Effector CD8-positive, alpha-beta T cell (primary cell): ENCODE measurements around the gene MYO18B.

ENCODE experiments used
- DNase-seq: peaks from one replicate; lab custom pipeline; 2025; lab: John Stamatoyannopoulos, UW

Gene MYO18B

DNA sequence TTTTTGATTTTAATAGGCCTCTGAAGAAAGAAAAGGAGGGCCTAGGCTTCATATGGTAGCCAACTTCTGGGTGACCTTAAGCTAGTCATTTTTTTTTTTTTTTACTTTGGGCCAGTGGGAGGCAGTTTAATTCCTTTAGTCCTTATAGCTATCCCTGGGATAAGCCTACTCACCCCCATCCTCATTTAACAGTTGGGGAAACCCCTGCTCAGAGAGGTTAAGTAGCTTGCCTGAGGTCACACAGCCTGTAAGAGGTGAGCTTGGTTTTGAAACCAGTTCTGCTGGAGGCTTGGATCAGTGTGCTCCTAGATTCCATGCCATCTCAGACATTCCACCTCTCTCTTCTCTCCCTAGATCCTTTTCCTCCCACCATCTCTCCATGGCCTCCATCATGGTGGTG lies 86.4 kb downstream of the MYO18B start:
- DNase-seq, result no peak

DNA sequence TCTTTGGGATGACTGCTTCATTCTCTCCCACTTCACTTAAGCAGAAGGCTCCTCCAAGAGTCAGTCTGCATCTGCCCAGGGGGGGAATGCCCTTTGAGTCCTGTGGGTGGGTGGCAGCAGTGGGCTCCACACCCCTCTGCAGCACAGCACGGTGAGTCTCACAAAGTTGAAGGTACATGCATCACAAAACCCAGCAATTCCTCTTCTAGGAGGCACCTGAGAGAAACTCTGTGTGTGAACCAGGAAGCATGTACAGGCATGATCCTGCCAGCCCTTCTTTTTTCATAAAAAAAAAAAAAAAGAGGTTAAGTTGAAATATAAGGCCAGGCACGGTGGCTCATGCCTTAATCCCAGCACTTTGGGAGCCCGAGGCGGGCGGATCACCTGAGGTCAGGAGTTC lies 87.2 kb downstream of the MYO18B start:
- no peak for DNase-seq

DNA sequence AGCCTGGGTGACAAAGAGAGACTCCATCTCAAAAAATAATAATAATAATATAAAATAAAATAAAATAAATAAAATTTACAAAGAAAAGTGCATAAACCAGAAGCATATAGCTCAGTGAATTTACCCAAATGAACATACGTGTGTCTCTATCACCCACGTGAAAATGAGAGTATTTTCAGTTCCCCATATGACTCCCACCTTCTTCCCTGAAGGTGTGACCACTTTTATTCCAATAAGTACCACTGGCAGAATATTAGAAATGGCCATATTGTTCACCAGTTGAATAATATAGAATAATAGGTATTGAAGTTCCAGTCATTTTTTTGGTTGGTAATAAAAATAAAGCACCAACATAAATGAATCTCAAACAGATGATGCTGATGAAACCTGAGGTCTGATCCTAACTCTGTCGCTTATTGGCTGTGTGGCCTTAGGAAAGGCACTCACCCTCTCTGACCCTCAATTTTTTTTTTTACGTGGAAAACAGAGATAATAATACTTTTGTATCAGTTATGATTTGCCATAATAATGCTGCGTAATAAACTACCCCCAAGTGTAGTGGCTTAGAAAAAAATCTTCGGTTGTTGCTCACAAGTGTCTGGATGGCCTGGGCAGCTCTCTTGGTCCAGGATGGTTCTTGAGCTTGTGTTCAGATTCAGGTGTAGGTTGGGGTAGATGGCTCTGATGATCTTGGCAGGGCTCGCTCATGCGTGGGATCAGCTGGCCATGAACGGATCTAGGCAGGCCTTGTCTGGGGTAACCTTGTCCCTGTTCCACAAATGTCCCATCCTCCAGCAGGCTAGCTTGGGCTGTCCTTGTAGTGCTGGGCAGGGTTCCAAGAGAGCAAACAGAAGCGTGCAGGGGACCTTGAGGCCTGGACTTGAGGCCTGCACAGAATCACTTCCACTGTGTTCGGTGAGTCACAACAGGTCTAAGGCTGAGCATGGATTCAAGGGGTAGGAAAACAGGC lies 88.1 kb downstream of the MYO18B start:
- DNase-seq, result no peak

DNA sequence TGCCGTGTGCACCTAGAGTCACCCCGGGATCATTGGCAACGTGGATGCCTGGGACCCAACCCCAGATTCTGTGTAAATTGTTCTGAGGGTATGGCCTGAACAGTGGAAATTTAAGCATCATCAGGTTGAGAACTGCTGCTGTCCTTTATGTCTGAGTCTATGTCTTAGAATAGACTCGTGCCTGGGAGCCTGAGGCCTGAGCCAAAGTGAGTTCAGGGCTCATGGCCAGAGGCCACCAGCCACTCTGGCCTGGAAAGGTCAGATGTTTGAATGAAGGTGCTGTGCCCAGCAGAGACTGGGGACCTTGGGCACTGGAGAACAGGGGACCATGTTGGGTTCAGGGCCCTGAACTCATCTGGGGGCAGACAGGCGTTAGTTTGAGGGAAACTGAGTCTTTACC lies 91.1 kb downstream of the MYO18B start:
- DNase-seq, result no peak

DNA sequence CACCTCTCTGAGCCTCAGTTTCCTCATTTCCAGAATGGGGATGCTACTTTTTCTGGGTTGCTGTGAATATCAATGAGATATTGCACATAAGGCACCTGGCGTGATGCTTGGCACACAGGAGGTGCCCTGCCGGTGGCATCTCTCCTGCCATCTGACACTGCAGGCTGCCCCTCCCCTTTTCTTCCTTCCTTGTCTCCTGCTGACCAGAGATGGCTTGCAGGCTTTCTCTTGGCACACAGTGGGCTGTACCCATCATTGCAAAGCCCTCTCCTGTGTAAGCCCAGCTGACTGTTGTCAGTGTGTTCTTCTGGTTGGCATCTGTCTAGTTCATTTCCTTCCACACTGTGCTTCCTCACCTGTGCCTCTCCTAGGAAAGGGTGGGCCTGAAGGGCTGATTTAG lies 91.7 kb downstream of the MYO18B start:
- no peak for DNase-seq

DNA sequence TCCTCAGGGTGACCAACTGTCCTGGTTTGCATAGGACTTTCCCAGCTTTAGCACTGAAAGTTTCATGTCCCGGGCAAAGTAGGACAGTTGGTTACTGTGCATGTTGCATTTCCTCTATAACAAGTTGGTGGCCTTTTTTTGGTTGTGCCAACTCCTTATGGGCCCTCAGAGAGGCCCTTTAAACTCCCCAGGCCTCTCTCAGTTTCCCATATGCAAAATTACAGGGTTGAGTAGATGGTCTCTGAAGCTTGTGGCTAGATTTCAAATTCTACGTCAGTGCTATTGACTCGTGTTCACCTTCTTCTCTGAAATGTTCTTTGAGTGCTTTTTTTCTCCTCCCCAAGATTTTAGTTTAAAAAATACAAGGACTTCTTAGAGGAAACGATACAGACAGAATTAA lies 92.5 kb downstream of the MYO18B start:
- no peak for DNase-seq

DNA sequence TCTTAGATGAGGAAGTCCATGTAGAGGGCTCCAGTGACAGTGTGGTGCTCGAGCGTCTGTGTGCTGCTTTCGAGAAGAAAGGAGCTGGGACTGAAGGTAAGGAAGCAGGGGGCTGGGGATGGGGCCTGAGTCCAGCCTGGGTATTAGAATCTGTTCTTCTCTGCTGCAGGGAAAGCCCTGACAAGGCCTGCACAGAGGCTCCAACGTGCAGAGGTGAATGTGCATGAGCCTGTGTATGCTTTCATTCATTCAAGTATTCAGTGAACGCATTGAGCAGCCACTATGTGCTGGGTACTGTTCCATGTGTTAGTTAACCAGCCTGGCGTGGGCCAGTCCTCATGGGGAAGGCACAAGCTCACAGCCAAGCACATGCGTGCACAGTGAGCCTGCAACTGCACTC lies 93.4 kb downstream of the MYO18B start:
- no peak for DNase-seq

DNA sequence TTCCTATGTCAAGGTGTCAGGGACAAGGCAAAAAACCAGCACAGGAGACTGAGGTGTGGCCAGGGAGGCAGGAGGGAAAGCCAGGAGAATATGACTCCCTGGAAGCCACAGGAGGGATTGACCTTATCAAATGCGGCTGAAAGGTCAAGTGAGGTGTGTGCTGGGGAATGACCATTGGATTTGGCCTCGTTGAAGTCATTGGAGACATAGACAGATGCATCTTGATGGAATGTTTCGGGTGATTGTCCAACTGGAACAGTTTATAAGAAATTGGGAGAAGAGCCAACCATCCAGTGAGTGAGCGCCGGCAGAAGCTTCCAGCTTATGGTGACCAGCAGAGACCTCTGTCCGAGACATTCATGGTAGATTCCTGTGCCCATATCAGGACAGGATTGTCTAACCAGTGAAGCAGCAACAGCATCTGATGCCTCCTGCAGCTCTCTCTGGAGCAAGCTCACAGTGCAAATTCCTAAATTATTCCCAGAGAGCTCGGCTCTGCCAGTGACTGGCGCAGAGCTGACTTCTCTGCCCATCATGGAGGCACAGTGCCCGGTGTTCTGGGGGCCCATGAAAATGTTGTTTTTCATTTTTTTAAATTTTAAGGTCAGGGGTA lies 95.4 kb downstream of the MYO18B start:
- DNase-seq, result no peak

DNA sequence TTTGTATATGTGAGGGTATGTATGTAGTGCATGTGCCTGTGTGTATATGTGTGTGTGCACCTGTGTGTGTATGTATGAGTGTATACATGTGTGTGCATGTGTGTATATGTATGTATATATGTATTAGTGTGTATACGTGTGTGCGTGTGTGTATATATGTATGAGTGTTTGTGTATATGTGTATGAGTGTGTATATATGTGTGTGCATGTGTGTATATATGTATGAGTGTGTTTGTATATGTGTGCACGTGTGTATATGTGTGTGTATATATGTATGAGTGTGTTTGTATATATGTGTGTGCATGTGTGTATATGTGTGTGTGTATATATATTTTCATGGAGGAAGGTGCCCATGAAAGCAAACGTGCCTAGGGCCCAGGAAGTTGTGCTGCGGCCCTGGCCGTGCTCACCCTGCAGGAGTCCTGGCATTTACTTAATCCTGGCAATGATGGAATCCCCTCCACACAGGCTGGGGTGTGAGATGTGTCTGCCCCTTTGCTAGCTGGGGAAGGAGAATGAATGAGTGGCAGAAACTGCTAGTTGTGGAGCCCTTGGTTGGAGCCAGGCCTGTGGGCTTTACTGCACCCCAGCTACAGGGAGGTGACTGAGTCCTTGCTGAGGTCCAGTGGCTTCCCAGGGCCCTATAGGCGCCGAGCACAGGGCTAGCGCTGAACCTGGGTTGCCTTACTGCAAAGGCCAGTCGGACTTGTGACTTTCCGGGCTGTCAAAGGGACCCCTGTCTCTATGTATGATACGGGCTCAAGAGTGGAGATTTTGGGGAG lies 97.2 kb downstream of the MYO18B start:
- no peak for DNase-seq

DNA sequence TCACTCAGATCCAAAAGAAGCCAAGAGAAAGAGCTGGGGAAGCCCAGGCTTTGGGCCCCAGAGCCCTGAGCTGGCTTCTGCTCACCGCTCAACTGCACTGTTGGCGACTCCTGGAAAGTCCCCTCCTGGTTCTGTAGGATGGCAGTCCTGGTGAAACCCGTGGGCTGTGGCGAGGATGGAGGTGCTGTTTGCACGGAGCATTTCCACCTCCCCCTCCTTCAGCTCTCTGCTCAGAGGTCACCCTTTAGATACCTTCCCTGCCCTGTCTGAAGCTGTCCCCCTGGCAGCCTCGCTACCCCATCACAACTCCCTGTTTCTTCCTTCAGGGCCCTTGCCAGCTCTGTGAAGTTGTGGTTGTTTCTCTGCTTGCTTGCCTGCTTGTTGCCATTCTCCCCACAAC lies 97.8 kb downstream of the MYO18B start:
- DNase-seq, result no peak

DNA sequence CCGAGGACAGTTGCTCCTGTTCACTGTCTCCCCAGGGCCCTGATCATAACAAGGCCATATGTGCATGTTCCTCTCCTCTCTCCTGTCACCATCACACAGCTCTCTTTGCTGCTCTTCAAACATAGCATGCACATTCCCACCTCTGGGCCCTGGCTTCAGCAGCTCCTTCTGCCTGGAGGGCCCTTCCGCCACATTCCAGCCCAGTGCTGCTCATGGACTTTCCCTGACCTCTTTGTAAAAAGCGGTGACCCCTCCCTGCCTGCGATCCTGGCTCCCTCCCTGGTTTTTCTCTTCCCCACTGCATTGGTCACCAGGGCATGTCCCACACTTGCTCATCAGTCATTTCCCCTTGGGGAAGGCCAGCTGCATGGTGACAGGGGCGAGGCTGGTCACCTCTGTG lies 98.2 kb downstream of the MYO18B start:
- DNase-seq, result no peak

DNA sequence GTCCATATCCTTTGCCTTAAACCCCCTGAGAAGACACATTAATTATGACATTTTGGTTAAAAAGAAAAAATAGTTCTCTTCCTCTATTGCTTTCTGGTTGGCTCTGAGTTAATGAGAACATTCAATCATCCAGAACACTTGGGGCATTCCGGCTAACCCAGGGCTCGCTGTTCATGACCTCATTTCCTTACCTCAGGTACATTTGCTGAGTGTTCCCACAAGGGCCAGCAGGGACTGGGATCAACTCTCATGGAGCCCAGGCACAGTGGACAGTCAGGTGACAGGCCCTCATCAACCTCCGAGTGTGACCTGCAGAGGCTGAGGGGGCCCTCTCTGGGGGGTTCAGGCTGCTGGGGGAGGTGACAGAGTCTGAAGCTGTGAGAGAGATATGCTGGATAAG lies 98.9 kb downstream of the MYO18B start:
- no peak for DNase-seq

DNA sequence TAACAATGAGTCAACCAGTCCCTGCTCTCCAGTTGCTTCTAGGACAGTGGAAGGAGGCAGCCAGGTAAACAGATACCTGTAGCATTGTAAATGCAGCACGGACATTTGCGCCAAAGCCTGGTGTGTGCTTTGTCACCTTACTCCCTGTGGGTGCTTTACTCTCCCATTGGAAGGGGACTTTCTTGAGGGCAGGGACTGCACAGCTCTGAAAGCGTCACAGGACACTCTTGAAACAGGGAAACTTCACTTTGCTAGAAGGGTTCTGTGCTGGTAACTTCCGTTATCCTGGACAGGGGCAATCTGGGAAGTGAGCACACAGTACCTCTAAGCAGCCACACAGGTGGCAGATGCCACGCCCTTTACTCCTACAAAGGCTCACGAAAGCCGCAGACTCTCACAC lies 99.8 kb downstream of the MYO18B start:
- DNase-seq, result no peak

DNA sequence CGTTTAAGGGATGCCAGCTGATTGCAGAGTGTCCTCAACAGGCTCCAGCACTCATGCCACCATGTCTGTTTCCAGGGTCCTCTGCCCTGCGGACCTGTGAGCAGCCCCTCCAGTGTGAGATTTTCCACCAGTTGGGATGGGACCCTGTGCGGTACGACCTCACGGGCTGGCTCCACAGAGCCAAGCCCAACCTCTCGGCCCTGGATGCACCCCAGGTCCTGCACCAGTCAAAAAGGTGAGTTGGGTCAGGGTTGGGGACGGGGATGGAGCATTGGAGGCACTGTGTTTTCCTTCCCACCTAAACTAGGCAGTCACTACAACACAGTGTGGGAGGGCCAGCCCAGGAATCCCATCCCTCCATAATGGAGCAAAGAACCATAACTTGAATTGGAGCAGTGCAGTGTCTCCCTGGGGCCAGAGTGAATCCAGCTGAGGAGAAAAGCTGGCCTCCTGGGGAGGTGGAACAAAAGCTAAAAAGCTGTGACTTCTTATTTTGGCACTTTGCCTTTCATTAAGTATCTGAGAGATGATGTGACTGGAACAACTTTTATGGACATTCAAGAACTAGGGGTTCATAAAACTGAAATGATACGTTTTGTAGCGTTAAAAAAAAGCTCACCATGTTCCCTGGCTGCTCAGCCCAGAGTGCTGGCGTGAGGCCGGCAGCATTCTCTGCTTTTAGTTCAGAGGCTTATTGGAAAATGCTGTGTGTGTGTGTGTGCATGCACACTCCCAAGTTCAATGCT lies 101.8 kb downstream of the MYO18B start:
- no peak for DNase-seq

DNA sequence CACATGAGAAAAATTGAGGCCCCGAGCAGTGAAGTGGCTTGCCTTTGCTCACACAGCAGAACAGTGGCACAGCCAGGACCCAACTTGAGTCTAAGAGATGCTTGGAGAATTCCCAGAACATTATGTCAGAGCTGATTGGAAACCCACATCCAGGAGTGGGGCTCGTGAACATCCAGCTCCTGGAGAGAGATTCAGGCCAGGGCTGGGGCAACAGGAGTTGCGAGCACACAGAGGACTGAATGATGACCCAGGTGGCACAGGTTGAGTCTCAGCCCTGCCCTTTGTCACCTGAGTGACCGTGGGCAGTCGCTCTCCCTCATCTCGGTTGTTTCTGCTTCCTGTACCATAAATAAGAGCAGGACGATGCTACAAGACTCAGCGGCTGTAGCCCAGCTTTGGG lies 102.6 kb downstream of the MYO18B start:
- DNase-seq, result no peak

DNA sequence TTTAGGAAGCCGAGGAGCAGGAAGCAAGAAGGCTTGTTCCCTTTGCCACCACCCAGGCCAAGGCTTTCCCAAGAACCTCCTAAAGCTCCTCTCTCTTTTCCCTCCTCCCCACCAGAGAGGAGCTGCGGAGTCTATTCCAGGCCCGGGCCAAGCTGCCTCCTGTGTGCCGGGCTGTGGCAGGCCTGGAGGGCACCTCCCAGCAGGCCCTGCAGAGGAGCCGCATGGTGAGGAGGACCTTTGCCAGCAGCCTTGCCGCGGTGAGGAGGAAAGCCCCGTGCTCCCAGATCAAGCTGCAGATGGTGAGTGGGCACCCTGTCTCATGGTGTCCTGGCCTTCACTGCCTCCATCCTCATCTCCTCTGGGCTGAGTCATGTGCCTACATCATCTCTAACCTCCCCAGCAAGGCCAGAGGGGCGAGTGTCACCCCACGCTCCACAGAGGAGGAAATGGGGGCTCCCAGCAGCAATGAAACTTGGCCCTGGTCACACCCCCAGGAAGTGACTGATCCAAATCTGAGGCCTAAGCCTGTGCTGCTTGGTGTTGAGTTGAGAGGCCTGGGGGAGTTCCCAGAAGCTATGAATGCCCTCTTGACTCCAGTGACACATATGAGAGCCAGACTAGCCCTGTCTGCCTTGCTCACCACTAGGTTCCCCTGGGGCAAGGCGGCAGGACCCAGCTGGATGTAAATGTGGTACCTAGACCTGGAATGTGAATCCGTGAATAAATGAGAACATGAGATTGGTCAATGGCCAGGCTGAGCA lies 104.2 kb downstream of the MYO18B start:
- no peak for DNase-seq

DNA sequence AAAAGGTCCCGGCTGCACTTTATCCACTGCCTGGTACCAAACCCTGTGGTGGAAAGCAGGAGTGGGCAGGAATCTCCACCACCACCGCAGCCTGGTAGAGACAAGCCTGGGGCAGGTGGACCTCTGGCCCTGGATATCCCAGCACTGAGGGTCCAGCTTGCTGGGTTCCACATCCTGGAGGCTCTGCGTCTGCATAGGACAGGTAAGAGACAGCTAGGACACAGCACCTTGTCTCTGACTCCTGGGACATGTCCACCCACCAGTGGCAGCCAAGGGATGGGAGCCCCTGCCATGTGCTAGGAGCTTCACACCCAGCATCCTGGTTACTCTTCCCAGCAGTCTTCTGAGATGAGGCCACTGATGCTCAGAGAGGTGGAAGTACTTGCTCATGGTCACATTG lies 105.5 kb downstream of the MYO18B start:
- no peak for DNase-seq

DNA sequence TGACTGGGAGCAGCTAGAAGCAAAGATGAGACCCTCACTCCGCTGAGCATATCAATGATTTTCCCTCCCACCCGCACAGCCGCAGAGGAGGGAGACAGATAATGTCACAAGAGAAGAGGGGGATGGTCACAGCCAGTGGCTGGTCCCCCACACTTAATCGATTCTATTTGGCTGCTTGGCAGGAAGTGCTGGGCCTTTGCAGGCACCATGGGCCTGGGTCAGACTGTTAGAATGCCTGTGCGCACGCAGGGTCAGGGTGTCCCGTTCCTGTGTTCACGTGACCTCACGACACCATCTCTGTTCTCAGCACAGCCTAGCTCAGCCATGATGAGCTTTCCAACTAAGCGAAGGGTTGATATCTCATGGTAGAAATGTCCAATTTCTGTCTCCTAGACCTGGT lies 107.0 kb downstream of the MYO18B start:
- no peak for DNase-seq

DNA sequence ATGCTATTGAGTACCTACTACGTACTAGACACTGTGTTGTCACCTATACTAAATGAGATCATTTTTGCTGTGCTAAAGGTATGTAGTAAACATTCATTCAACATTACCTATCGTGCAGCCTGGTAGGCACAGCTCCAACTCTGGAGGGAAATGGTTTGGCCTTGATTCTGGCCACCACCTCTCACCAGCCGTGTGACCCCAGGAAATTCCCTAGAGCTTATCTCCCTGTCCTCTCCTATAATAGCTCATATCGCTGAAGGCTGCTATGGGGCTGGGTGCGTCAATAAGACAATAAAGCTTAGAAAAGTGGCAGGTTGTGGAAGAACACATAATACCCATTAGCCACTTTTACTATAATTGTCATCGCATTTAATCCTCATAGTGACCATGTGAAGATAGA lies 107.5 kb downstream of the MYO18B start:
- DNase-seq, result no peak

DNA sequence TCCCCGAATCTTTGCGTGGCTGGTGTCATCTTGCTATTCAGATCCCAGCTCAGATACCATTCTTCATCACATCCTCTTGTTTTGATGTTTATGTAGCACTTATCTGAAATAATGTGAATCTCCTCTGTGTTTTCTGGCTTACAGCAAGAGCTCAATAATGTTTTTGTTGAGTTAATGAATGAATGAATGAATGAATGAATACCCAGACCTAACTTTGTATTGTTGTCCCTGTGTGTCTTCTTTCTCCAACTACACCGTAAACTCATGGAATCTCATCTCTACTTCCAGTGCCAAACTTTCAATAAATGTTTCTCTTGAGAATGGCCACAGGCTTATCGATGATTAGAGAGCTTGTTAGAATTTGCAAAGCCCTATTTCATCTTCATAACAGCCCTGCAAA lies 110.2 kb downstream of the MYO18B start:
- no peak for DNase-seq

DNA sequence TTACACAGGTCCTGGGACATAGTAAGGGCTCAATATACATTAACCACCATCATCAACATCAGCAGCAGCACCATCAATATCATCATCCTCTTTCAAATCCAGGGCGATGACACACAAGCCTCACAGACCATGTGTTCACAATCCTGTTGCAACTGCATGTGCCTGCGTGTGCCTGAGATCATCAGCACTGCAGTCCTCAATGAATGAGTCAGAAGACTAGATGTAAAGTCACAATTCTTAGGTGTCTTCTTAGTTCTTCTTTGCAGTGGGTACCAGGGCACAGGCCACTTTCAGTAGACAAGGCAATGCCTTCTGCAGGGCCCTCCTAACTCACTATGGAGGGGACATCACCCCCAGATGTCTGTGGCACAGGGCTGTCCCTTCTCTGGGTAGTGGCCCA lies 111.1 kb downstream of the MYO18B start:
- DNase-seq, result no peak
